ENCODE data around the gene SPATA1.

GRCh38 chr1:84479998-84480397 is 26.2 kb upstream of the SPATA1 start:
- TF ChIP-seq, protein P1, sequence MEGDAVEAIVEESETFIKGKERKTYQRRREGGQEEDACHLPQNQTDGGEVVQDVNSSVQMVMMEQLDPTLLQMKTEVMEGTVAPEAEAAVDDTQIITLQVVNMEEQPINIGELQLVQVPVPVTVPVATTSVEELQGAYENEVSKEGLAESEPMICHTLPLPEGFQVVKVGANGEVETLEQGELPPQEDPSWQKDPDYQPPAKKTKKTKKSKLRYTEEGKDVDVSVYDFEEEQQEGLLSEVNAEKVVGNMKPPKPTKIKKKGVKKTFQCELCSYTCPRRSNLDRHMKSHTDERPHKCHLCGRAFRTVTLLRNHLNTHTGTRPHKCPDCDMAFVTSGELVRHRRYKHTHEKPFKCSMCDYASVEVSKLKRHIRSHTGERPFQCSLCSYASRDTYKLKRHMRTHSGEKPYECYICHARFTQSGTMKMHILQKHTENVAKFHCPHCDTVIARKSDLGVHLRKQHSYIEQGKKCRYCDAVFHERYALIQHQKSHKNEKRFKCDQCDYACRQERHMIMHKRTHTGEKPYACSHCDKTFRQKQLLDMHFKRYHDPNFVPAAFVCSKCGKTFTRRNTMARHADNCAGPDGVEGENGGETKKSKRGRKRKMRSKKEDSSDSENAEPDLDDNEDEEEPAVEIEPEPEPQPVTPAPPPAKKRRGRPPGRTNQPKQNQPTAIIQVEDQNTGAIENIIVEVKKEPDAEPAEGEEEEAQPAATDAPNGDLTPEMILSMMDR (IDR thresholded peaks at IDR 0.05): no peak
- no peak for TF ChIP-seq POLR2A (IDR thresholded peaks at IDR 0.05)
